Hepatocyte (in vitro differentiated cells): Measurements from ENCODE around the gene A3GALT2. TPM values are rescaled to one million over a fixed set of nuclear protein-coding genes. Genes with fewer than 3 reads are reported as not detected.

Experiments used
- DNase-seq: peaks from one replicate; pipeline ENCODE4 v3.0.0-alpha.2; 2016; ENCODE audit warnings: low spot score
- H2AFZ ChIP-seq: fragments of 200-600 bp; sonication (generic); 2 replicates; pipeline ENCODE4 v1.6.0; 2016; ENCODE audit warnings: antibody characterized with exemption, mild to moderate bottlenecking
- H3K27ac ChIP-seq: fragments of 200-600 bp; sonication (generic); 2 replicates; pipeline ENCODE4 v1.5.1; 2016; ENCODE audit warnings: mild to moderate bottlenecking
- H3K27me3 ChIP-seq: fragments of 200-600 bp; sonication (generic); 2 replicates; pipeline ENCODE4 v1.6.1; 2016
- H3K36me3 ChIP-seq: fragments of 200-600 bp; sonication (generic); replicated peaks from 2 replicates; pipeline ENCODE4 v1.5.1; 2016; ENCODE audit warnings: low read depth; ENCODE audit not compliant: insufficient read depth
- H3K4me1 ChIP-seq: fragments of 200-600 bp; sonication (generic); 2 replicates; pipeline ENCODE4 v1.5.1; 2016; ENCODE audit warnings: mild to moderate bottlenecking, moderate library complexity; ENCODE audit not compliant: insufficient read depth
- H3K4me2 ChIP-seq: fragments of 200-600 bp; sonication (generic); 2 replicates; pipeline ENCODE4 v1.6.0; 2016
- H3K4me3 ChIP-seq: fragments of 200-600 bp; sonication (generic); 2 replicates; pipeline ENCODE4 v1.5.1; 2016; ENCODE audit warnings: mild to moderate bottlenecking
- H3K79me2 ChIP-seq: fragments of 200-600 bp; sonication (generic); 2 replicates; pipeline ENCODE4 v1.6.0; 2017; ENCODE audit warnings: mild to moderate bottlenecking
- H3K9me2 ChIP-seq: fragments of 200-600 bp; sonication (generic); replicated peaks from 2 replicates; pipeline ENCODE4 v1.6.0; 2017; ENCODE audit warnings: mild to moderate bottlenecking; ENCODE audit not compliant: insufficient read depth
- H3K9me3 ChIP-seq: fragments of 200-600 bp; sonication (generic); 2 replicates; pipeline ENCODE4 v1.5.1; 2016; ENCODE audit warnings: low read depth, mild to moderate bottlenecking
- H4K20me1 ChIP-seq: fragments of 200-600 bp; sonication (generic); 2 replicates; pipeline ENCODE4 v1.6.0; 2016; ENCODE audit warnings: mild to moderate bottlenecking; ENCODE audit not compliant: insufficient read depth, poor library complexity, severe bottlenecking
- EZH2 ChIP-seq: fragments of 200-600 bp; sonication (generic); IDR thresholded peaks from 2 replicates; pipeline ENCODE4 v1.6.1; 2016; ENCODE audit warnings: antibody characterized with exemption, mild to moderate bottlenecking, borderline replicate concordance
- EZH2phosphoT487 ChIP-seq: fragments of 200-600 bp; sonication (generic); IDR thresholded peaks from one replicate; pipeline ENCODE4 v1.6.1; 2018; ENCODE audit warnings: antibody characterized with exemption, mild to moderate bottlenecking, low read depth, moderate library complexity; ENCODE audit not compliant: unreplicated experiment, severe bottlenecking
- WGBS: methylation state at CpG from one replicate; pipeline ENCODE4 v1.1.6; 2016; ENCODE audit warnings: low lambda C conversion rate; ENCODE audit errors: missing lambda C conversion rate; 5-methylcytosine and 5-hydroxymethylcytosine counted together
- polyA plus RNA-seq: library from polyadenylated mRNA; unstranded; fragments of >200 nt; fragmentation: Nextera tagmentation; extraction: Ambion mirVana; gene quantifications from 2 replicates; pipeline ENCODE4 v1.2.1, GENCODE V29; 2016
- total RNA-seq: library from RNA; depleted of rRNA; stranded (reverse); fragments of >200 nt; gene quantifications from 2 replicates; pipeline ENCODE4 v1.2.3, GENCODE V29; 2014
- TF ChIP-seq, protein P1 (sequence below): fragments of 200-600 bp; sonication (generic); IDR thresholded peaks from 2 replicates; pipeline ENCODE4 v1.5.1; 2016; ENCODE audit warnings: antibody characterized with exemption, mild to moderate bottlenecking; ENCODE audit not compliant: poor library complexity

The A3GALT2 gene
- total and polyA plus RNA-seq, 2 experiments from 2014 or later: not detected

DNA sequence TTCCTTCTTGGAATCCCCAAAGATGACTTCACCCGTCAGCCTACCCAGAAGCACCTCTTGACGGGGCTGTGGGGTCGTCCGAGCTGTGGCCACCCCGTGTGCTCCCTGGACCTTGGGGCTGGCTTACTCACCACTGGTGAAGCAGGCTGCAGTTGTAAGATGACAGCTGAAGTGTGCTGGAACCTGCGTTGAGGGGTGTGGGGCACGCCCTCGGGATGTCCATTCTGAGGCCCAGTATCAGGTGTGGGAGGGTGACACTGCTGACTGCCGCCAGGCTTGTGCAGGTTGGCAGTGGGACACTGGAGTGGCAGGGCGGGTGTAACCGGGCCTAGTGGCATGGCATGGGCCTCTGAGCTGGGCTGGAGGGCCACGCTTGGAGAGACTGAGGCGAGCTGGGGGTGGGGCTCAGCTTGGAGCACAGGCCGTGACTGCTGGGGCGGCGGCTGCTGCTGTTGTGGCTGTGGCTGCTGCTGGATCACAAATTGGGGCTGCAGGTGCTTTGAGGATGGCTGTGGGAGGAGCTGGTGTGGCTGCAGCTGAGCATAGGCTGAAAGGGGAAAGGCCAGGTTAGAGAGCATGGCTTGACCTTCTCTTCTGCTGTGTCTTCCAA, 33.9 kb upstream of the A3GALT2 start:
- no peaks in the 10 kb centered on the region for H3K27me3 ChIP-seq
- WGBS: 94% methylated on average over 16 of the region's 16 CpGs
- DNase-seq: no peak
- peaks cover 8% of the 10 kb centered on the region for H3K4me1 ChIP-seq
- TF ChIP-seq, protein P1, sequence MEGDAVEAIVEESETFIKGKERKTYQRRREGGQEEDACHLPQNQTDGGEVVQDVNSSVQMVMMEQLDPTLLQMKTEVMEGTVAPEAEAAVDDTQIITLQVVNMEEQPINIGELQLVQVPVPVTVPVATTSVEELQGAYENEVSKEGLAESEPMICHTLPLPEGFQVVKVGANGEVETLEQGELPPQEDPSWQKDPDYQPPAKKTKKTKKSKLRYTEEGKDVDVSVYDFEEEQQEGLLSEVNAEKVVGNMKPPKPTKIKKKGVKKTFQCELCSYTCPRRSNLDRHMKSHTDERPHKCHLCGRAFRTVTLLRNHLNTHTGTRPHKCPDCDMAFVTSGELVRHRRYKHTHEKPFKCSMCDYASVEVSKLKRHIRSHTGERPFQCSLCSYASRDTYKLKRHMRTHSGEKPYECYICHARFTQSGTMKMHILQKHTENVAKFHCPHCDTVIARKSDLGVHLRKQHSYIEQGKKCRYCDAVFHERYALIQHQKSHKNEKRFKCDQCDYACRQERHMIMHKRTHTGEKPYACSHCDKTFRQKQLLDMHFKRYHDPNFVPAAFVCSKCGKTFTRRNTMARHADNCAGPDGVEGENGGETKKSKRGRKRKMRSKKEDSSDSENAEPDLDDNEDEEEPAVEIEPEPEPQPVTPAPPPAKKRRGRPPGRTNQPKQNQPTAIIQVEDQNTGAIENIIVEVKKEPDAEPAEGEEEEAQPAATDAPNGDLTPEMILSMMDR: no peak
- no peak for TF ChIP-seq EZH2phosphoT487
- no peak for TF ChIP-seq EZH2
- peaks cover 2% of the 10 kb centered on the region for H3K79me2 ChIP-seq
- no peak overlapping the region for H3K4me2 ChIP-seq
- no peak overlapping the region for H3K27ac ChIP-seq
- no peaks in the 10 kb centered on the region for H3K9me2 ChIP-seq
- no peaks in the 10 kb centered on the region for H4K20me1 ChIP-seq
- no peaks in the 10 kb centered on the region for H3K36me3 ChIP-seq
- no peak overlapping the region for H2AFZ ChIP-seq
- no peak overlapping the region for H3K4me3 ChIP-seq
- no peaks in the 10 kb centered on the region for H3K9me3 ChIP-seq

DNA sequence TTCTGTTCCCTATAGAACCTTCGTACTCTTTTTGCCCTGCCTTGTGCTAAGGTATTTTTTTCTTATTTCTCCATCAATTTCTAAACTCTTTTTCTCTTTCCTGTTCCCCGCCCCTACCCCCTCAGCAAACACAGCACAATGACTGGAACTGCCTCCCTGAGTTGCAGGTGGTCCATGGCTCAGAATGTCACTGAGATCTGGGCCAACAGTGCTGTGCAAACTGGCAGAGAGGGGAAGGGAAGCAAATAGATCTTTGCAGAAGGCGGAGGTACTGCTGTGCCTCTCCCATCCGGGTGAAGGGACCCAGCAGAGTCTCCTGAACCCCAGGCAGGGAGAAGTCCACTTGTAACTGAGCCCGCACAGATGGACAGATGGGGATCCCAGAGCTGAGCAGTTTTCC, 32.6 kb upstream of the A3GALT2 start:
- H3K36me3 ChIP-seq: no peaks in the 10 kb centered on the region
- peaks cover 8% of the 10 kb centered on the region for H3K4me1 ChIP-seq
- H3K27me3 ChIP-seq: no peaks in the 10 kb centered on the region
- H3K4me2 ChIP-seq: no peak overlapping the region
- H3K9me2 ChIP-seq: no peaks in the 10 kb centered on the region
- H3K27ac ChIP-seq: no peak overlapping the region
- TF ChIP-seq, protein P1: no peak
- no peak for TF ChIP-seq EZH2
- TF ChIP-seq EZH2phosphoT487: no peak
- H4K20me1 ChIP-seq: peaks cover 5% of the 10 kb centered on the region
- H2AFZ ChIP-seq: no peak overlapping the region
- no peak for DNase-seq
- no peak overlapping the region for H3K4me3 ChIP-seq
- WGBS: 85% methylated on average over 5 of the region's 5 CpGs
- H3K9me3 ChIP-seq: no peaks in the 10 kb centered on the region
- H3K79me2 ChIP-seq: peaks cover 11% of the 10 kb centered on the region

DNA sequence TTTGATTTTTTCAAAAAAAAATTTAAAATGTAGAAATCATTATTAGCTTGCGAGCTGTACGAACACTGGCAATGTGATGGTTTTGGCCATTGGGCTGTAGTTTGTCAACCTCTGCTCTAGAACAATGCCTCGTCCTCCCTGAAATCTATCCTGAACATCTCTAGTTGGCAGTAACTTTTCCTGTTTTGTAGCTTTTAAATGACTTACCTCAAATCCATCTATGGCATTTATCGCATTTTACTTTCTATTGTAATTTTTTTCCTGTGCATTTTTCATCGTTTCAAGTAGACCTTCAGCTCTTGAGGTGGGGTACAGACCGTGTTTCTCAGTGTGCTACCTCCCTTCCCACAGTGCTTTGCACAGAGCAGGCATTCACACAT, 30.4 kb upstream of the A3GALT2 start:
- Histone ChIP-seq H3K9me2 (no peaks in the 10 kb centered on the region), H3K27ac (no peak overlapping the region), H3K4me1 (peaks cover 26% of the 10 kb centered on the region), H3K36me3 (no peaks in the 10 kb centered on the region), H3K4me2 (peak overlapping the region; percentile 97), H4K20me1 (peaks cover 20% of the 10 kb centered on the region), H3K27me3 (no peaks in the 10 kb centered on the region), H3K4me3 (no peak overlapping the region), H3K79me2 (peaks cover 34% of the 10 kb centered on the region), H2AFZ (no peak overlapping the region), H3K9me3 (no peaks in the 10 kb centered on the region)
- TF ChIP-seq EZH2: no peak
- no peak for TF ChIP-seq EZH2phosphoT487
- TF ChIP-seq, protein P1: no peak
- 87% methylated on average over 6 of the region's 6 CpGs for WGBS
- DNase-seq: no peak
